NCI-H2029 (cell line): ENCODE data around the gene FAM124B.
"Not testable (repeated sequence)": the region's sequence is repeated elsewhere in the genome, so short reads cannot be mapped to it uniquely, and the experiment has no call there.

Experiments
- DNase-seq: peaks from one replicate; lab custom pipeline; 2025; lab: John Stamatoyannopoulos, UW

The FAM124B gene

GRCh38 chr2:224413381-224413780 is 11.5 kb upstream of the FAM124B start:
- DNase-seq: no peak

GRCh38 chr2:224412141-224413015 is 10.5 kb upstream of the FAM124B start:
- no peak for DNase-seq

DNA sequence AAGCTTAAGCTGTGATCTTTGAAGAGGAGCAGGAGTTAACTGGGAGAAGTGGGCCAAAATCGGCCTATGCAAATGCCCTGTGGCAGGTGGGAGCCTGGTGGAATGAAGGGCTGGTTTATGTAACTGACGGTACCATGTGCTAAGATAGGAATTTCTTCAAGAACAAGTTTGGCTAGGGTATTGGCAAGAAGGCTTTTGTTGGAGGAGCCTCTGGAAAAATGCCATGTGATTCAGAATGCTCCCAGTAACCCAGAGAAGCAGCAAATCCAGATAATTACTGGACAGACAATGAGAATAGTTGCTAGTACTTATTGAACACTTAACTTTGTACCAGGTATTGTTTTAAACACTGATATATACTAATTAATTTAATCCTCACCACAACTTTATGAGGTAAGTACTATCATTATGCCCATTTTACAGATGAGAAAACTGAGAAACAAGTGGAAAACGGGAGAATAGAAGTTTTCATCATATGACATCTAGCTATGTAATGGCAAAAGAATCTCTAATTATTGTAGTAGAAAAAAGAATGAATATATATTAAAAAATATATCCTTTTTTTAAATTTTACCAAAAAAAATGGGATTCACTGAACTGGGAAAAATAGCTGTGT is 9.1 kb upstream of the FAM124B start:
- DNase-seq: no peak

- no peak for DNase-seq
Measured at GRCh38 chr2:224408676-224409075, 6.8 kb upstream of the FAM124B start.

GRCh38 chr2:224407241-224407701 is 5.4 kb upstream of the FAM124B start:
- DNase-seq: no peak

- DNase-seq: no peak
Measured at GRCh38 chr2:224405841-224406370, 4.0 kb upstream of the FAM124B start.

DNA sequence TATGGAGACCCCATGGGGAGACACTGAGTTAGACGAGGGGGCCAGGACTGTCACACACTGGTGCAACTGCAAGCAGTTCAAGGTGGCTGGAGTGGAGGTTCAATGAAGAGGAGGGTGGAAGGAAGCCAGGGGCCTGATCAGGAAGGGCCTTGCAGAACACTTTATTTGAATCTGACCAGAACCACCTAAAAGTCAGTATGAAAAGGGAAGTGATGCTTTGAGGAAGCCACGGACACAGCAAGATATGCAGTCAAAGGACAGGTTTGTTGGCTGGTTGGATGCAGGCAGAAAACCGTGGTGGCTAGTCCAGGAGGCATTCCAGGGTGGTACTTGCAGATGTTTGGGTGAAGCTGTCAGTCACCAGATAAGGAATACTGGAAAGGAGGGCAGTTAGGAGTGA is 3.5 kb upstream of the FAM124B start:
- no peak for DNase-seq

DNA sequence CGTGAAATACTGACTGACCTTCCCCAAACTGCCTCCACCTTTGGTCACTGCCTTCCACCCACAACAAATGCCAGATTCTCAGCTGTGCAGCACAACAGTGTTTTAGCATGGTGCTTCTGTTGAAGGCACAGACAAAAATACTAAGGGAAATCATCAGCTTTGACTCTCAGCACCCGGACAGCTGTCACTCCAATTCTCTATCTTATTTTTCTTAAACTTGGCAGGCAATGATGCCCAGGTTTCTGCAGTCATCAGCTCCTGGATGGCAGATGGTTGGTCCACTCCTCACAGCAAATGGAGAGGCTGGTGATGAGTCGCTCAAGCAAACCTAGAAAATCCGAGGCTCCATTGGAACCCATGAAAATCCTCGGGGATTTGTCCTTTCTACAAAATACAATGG is 2.9 kb upstream of the FAM124B start:
- no peak for DNase-seq

GRCh38 chr2:224403657-224404056 is 1.8 kb upstream of the FAM124B start:
- DNase-seq: no peak

DNA sequence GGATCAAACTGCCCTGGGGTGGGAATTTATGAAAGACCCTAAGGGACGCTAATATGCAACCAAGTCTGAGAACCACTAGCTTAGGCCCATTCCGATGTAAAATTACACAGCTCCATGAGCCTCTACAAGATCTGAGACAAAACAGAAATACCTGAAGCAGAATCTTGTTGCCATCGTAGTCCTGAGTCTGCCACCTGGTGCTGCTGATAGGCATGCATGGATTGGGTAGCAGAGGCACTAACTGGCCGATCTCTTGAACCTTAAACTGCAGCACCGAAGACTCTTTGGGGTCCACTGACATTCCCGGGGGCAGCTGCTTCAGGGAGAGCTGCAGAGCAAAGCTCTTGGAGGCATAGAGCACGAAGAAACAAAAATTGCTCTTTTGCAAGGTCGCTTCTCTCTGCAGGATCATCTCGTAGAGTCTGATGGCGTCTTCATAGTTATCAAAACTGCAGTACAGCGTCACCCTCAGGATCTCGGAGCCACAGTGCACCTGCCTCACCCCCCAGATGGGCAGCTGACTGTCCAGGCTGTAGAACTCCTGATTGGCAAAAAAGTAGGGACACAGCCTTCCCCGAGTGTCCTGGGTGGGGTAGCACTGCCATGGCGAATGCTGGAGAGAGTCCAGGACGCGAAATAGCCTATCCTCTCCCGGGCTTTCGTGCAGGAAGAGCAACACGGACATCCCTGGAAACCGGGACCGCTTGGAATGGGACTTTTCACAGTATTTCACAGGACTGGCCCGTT is 848 bp downstream of the FAM124B start:
- DNase-seq: no peak

- no peak for DNase-seq
Measured at GRCh38 chr2:224400174-224400810, 1.6 kb downstream of the FAM124B start.

GRCh38 chr2:224398289-224398688 is 3.6 kb downstream of the FAM124B start:
- no peak for DNase-seq

GRCh38 chr2:224397100-224397499 is 4.8 kb downstream of the FAM124B start:
- not testable (repeated sequence) for DNase-seq

- DNase-seq: no peak
Measured at GRCh38 chr2:224395620-224396390, 6.1 kb downstream of the FAM124B start.

GRCh38 chr2:224393157-224393872 is 8.6 kb downstream of the FAM124B start:
- no peak for DNase-seq

DNA sequence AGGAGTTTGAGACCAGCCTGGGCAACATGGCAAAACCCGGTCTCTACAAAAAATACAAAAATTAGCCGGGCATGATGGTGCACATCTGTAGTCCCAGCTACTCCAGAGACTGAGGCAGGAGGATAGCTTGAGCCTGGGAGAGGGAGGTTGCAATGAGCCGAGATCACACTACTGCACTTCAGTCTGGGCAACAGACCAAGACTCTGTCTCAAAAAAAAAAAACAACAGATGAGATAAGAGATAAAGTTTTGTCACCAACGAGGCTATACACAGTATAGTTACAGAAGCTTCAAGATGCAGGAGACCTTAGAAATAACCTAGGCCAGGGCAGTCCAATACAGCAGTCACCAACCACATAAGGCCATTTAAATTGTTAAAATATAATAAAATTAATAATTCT is 9.4 kb downstream of the FAM124B start:
- no peak for DNase-seq

DNA sequence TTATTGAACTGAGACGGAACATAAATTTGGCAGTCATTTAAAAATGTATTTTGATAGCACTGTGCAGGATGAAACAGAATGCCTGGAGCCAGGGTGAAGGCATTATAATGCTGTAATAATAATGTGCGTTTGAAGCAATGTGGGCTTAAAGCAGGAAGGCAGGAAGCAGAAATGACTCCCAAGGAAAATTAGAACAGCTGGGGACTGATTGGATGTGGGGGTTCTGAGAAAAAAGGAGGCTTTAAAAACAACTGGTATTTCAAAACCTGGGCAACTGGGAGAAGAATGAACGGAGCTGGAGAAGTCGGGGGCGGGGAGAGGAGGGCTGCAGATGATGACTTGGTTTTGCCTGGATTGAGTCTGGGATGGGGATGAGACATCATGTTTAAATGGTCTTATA is 12.6 kb downstream of the FAM124B start:
- no peak for DNase-seq

- DNase-seq: no peak
Measured at GRCh38 chr2:224386876-224387275, 15.0 kb downstream of the FAM124B start.

GRCh38 chr2:224382973-224383555 is 18.8 kb downstream of the FAM124B start:
- DNase-seq: no peak

DNA sequence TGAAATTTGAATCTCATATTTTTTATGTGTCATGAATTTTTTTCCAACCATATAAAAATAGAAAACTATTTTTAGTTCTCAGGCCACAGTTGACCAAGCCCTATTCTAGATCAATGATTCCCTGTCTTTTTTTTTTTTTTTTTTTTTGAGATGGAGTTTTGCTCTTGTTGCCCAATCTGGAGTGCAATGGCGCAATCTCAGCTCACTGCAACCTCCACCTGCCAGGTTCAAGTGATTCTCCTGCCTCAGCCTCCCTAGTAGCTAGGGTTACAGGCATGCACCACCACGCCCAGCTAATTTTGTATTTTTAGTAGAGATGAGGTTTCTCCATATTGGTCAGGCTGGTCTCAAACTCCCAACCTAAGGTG is 19.6 kb downstream of the FAM124B start:
- DNase-seq: not testable (repeated sequence)
